Stimulated activated naive CD4-positive, alpha-beta T cell (primary cell): ENCODE results near the gene MSH6.
A peak's percentile ranks its signal among the peaks of the same experiment; 100 is the strongest.

Source experiments
- DNase-seq, 6 experiments: peaks; one replicate each; lab custom pipeline; 2025; lab: John Stamatoyannopoulos, UW

Gene MSH6

DNA sequence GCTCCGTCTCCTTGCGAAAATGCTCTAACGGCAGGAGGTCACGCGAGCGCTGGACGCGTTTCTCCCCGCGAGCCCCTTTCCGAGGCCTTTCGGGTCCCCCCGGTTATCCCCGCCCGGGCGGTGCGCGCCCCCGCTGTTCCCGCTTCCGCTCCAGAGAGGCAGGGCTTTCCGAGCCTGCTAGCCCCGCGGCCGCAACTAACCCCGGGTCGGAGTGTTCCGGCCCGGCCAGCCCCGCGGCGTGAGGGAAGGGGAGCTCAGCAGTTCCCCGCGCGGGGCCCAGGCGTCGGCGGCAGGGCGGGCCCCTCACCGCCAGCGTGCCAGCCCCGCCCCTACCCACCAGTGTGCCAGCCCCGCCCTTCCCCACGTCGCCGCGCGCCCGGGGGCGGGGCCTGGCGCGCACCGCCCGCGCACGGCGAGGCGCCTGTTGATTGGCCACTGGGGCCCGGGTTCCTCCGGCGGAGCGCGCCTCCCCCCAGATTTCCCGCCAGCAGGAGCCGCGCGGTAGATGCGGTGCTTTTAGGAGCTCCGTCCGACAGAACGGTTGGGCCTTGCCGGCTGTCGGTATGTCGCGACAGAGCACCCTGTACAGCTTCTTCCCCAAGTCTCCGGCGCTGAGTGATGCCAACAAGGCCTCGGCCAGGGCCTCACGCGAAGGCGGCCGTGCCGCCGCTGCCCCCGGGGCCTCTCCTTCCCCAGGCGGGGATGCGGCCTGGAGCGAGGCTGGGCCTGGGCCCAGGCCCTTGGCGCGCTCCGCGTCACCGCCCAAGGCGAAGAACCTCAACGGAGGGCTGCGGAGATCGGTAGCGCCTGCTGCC is at the start of gene MSH6:
Gene MSH6, plus strand, starts transcription at position 475 of the 815 bp plus-strand sequence. Its CDS starts 89 bp downstream, at position 564.
- peak; percentile 83 to 92 (median 86) for DNase-seq

GRCh38 chr2:47735136-47735869 is 47.6 kb upstream of the MSH6 start:
- DNase-seq, result no peak

- no peak for DNase-seq
Observed at GRCh38 chr2:47735912-47736311, 47.0 kb upstream of the MSH6 start.

- DNase-seq, result no peak
Observed at GRCh38 chr2:47737191-47737975, 45.6 kb upstream of the MSH6 start.

GRCh38 chr2:47738331-47738730 is 44.6 kb upstream of the MSH6 start:
- DNase-seq, result no peak

- DNase-seq, result no peak
Observed at GRCh38 chr2:47741101-47741500, 41.8 kb upstream of the MSH6 start.

GRCh38 chr2:47741637-47742036 is 41.3 kb upstream of the MSH6 start:
- DNase-seq, result no peak

DNA sequence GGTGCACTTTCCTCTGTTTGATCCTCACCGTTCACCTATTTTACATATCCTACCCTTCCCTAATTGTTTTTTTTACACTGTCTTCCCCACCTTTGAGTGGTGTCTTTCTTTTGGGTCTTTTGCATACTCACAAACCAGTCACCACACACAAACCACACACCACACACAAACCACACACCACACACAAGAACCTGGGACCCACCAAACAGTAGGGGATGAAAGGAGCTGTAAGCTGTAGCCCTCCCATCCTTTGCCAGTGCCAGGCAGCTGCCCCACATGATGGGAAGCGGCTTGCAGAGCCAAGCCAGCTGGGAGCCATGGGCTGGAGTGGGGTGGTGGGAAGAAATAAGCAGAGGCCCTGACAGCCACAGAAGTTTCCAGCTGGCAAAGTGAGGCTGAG is 38.9 kb upstream of the MSH6 start:
- no peak for DNase-seq

- no peak for DNase-seq
Observed at GRCh38 chr2:47747878-47748277, 35.1 kb upstream of the MSH6 start.

DNA sequence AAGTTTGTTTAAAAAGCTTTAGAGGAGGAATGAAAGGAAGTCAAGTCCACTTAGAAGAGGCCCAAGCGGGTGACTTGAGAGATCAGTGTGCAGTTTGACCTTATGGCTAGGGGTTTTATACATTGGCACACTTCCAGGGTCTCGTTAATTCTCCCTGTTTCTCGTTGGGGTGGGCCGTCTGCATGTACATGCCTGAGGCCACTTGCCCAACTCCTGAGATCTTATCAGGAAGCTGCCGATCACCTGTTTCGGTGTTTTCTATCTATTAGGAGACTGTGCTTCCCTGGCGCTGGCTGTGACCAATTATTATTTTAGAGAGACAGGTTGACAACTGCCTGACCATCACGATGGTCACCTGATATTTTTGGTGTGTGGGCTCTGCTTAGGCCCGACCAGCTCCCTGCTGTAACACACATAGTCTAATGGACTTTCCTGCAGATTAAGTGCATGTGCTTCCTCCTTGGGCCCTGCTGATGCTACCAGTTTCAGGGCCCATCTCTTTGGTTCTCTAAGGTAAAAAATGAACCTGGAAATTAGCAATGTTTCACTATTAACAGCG is 31.0 kb upstream of the MSH6 start:
- DNase-seq, result no peak

DNA sequence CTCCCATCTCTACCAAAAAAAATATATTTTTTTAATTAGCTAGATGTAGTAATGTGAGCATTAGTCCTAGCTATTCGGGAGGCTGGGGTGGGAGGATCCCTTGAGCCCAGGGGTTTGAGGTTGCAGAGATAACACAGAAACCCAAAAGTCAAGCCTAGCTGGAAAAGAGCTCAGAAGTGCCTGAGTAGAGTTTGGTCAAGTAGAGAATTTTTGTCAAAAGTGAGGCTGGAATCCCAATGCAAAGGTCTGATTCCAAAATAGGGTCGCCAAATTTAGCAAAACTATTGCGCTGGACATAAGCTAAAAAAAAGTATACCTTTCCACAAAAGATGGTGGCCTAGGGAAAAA is 15.5 kb upstream of the MSH6 start:
- no peak for DNase-seq

DNA sequence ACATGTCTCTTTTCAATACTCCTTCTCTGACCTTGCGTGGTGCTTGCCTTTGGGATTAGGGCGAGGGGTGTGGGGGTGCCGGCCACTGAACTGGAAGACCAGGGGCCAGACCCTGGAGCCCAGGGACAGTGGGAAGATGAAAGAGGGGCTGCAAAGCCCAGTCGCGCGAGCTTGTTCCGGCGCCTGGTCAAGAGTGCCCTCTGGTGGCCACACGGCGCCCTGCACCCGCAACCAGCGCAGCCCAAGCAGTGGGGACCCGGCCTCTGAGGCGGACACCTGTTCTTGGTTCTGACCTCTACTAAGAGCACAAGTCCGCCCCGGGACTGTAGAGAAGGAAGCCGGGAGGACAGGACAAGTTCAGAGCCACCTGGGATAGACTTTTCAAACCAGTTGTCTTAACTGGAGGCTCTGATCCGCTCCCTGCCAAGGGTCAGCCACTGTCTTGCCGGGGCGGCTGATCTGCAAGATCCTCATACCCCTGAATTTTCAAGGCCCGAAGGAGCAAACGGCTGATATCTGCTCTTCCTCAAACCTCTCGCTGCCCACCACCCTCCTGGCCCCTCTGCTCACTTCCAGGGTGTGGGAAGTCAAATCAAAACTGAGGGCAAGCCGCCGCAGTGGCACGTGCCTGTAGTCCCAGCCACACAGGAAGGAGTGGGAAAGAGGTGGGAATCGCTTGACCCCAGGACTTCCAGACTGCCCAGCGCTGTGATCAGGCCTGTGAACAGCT is 14.9 kb upstream of the MSH6 start:
- DNase-seq, result peak; percentile 36 to 72 (median 57)

DNA sequence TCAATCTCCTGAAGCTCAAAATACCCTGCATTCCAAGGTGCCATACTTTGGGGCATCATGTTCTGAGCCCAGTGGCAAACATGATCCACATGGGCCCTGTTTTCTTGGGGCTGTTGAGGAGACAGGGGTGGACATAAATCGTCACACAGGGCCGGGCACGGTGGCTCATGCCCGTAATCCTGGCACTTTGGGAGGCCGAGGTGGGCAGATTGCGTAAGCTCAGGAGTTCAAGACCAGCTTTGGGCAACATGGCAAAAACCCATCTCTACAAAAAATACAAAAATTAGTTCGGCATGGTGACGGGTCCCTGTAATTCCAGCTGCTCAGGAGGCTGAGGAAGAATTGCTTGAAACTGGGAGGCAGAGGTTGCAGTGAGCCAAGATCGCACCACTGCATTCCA is 13.6 kb upstream of the MSH6 start:
- no peak for DNase-seq

- DNase-seq, result no peak
Observed at GRCh38 chr2:47771211-47771610, 11.7 kb upstream of the MSH6 start.

- DNase-seq, result no peak
Observed at GRCh38 chr2:47772343-47772742, 10.6 kb upstream of the MSH6 start.

DNA sequence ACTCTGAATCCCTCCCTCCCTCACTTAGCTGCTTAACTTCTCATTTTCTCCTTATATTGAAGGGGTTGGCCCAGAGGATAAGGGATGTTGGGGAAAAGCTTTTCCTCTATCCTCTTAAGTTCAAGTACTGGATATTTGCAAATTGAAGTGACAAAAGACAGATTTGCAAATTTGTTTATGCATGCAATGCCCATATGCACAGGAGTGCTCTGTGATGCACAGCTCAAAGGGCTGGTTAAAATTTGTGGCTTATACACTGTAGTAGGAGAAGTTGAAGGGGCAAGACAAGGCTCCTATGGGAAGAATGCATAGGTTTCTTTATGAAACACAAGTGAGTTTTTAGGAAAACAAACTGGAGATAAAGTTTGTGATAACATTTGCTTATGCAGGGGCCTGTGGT is 8.4 kb upstream of the MSH6 start:
- DNase-seq, result no peak

GRCh38 chr2:47777277-47777937 is 5.5 kb upstream of the MSH6 start:
- DNase-seq, result no peak

GRCh38 chr2:47778698-47779425 is 4.1 kb upstream of the MSH6 start:
- no peak for DNase-seq

GRCh38 chr2:47779426-47779790 is 3.5 kb upstream of the MSH6 start:
- no peak for DNase-seq

- DNase-seq, result no peak
Observed at GRCh38 chr2:47782381-47782670, 619 bp upstream of the MSH6 start.
